ENCODE measurements around the gene DDX46.

DDX46 gene

DNA sequence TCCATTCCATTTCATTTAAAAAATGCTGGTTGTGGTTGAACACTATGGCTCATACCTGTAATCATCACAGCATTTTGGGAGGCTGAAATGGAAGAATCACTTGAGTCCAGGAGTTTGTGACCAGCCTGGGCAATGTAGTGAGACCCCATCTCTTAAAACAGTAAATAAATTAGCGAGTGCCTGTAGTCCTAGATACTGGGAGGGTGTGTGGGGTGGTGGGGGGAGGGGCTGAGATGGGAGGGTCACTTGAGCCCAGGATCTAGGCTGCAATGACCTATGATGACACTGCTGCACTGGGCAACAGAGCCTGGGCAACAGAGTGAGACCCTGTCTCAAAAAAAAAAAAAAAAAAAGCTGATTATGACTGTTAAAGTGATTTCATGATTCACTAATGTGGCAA lies 29.1 kb downstream of the DDX46 start:
- DNase-seq (ENCODE audit: low read depth), result no peak
- TF ChIP-seq, protein P1, sequence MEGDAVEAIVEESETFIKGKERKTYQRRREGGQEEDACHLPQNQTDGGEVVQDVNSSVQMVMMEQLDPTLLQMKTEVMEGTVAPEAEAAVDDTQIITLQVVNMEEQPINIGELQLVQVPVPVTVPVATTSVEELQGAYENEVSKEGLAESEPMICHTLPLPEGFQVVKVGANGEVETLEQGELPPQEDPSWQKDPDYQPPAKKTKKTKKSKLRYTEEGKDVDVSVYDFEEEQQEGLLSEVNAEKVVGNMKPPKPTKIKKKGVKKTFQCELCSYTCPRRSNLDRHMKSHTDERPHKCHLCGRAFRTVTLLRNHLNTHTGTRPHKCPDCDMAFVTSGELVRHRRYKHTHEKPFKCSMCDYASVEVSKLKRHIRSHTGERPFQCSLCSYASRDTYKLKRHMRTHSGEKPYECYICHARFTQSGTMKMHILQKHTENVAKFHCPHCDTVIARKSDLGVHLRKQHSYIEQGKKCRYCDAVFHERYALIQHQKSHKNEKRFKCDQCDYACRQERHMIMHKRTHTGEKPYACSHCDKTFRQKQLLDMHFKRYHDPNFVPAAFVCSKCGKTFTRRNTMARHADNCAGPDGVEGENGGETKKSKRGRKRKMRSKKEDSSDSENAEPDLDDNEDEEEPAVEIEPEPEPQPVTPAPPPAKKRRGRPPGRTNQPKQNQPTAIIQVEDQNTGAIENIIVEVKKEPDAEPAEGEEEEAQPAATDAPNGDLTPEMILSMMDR (IDR thresholded peaks at IDR 0.05; ENCODE audit: insufficient read depth, low read depth, low read length, missing control alignments), result no peak
- no peak overlapping the region for H3K4me3 ChIP-seq (ENCODE audit: low read depth, low read length)

DNA sequence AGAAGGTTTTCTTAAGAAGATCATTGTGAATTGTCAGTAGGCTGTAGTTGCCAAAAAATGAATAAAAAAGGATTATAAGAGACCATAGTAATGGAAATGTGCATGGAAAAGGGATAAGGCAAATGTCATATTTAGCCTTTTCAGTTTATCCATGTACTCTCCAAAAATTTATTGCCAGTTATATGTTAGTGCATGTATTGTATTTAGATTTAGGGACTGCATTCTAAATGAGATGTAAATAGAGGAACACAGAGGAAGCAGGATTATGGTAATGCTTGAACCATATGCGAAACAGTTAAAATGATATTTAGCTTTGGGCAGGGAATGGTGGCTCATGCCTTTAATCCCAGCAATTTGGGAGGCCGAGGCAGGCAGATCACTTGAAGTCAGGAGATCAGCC lies 33.0 kb downstream of the DDX46 start:
- H3K4me3 ChIP-seq (ENCODE audit: low read depth, low read length), result no peak overlapping the region
- no peak for DNase-seq (ENCODE audit: low read depth)
- TF ChIP-seq, protein P1 (IDR thresholded peaks at IDR 0.05; ENCODE audit: insufficient read depth, low read depth, low read length, missing control alignments), result no peak

DNA sequence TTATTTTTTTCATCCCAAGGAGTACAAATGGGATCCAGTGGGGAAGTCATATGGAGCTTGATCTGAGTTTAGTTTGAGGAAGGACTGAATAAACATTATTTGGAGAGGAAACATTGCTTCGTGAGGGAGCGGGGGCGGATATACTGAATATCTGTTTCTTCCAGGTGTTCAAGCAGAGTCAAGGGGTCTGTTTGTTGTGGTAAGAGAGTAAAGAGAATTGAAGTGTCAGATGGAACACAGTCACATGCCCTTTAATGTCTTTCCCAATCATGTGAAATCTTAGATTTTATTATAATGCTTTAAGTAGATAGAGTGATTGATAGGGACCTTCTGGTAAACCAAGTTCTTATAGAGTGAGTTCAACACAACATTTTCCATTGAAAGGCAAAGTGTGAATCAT lies 33.7 kb downstream of the DDX46 start:
- TF ChIP-seq, protein P1 (IDR thresholded peaks at IDR 0.05; ENCODE audit: insufficient read depth, low read depth, low read length, missing control alignments), result no peak
- H3K4me3 ChIP-seq (ENCODE audit: low read depth, low read length), result no peak overlapping the region
- DNase-seq (ENCODE audit: low read depth), result no peak

DNA sequence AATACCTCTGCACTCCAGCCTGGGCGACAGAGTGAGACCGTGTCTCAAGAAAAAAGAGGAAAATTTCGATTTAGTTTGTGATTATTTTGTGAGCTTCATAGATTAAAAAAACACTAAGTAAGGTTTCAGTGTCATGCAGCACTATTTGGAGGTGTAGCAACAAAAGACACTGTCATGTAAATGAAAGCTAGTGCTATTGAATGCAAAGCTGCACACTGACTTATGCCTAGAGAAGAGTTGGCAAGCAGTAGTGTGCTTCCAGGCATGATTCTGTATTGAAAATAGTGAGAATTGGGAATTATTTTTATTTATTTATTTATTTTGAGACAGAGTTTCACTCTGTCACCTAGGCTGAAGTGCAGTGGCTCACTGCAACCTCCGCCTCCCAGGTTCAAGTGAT lies 34.5 kb downstream of the DDX46 start:
- no peak overlapping the region for H3K4me3 ChIP-seq (ENCODE audit: low read depth, low read length)
- DNase-seq (ENCODE audit: low read depth), result no peak
- TF ChIP-seq, protein P1 (IDR thresholded peaks at IDR 0.05; ENCODE audit: insufficient read depth, low read depth, low read length, missing control alignments), result no peak

DNA sequence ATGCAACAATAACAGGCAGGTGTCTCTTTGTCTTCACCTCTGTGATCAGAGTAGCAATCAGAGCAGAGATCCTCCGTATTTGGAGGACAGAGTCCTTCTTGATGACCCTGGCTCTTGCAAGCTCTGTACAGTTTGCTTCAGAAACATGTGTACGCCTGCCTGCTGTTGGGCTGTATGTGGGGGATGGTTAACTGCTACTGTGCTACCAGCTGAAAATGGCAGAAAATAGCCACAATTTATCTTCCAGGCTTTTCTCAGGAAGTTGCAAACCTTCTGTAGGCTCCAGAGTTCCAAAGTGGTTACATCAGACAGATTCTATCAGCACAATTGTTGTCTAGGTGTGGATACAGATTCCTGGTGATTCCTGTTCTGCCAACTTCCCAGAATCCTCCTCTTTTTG lies 35.5 kb downstream of the DDX46 start:
- no peak for DNase-seq (ENCODE audit: low read depth)
- H3K4me3 ChIP-seq (ENCODE audit: low read depth, low read length), result no peak overlapping the region
- TF ChIP-seq, protein P1 (IDR thresholded peaks at IDR 0.05; ENCODE audit: insufficient read depth, low read depth, low read length, missing control alignments), result no peak

DNA sequence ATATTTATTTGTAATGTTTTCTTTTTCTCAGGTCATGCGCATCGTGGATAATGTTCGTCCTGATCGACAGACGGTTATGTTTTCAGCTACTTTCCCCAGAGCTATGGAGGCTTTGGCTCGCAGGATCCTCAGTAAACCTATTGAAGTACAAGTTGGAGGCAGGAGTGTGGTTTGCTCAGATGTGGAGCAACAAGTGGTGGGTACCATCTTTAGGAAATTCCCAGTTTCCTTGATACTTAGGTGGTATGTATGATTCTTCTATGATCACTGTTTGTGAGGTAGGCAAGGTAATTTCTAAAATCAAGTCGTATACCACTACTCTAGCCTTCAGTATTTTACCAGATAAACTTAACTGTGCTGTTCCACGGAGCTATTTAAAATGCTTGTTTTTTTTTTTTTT lies 36.2 kb downstream of the DDX46 start:
- no peak overlapping the region for H3K4me3 ChIP-seq (ENCODE audit: low read depth, low read length)
- no peak for DNase-seq (ENCODE audit: low read depth)
- TF ChIP-seq, protein P1 (IDR thresholded peaks at IDR 0.05; ENCODE audit: insufficient read depth, low read depth, low read length, missing control alignments), result no peak

DNA sequence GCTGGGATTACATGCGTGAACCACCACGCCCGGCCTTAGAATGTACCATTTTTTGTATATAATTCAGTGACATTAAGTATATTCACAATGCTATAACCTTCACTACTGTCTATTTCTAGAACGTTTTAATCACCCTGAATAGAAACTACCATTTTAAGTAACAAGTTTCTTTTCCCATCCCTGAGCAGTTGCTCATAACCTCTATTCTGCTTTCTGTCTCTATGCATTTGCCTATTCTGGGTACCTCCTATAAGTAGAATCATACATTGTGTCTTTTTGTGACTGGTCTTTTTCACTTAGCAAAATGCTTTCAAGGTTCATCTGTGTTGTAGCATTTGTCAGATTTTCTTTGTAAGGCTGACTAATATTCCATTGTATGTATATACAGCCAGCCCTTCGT lies 39.9 kb downstream of the DDX46 start:
- TF ChIP-seq, protein P1 (IDR thresholded peaks at IDR 0.05; ENCODE audit: insufficient read depth, low read depth, low read length, missing control alignments), result no peak
- H3K4me3 ChIP-seq (ENCODE audit: low read depth, low read length), result no peak overlapping the region
- peak; percentile 29 for DNase-seq (ENCODE audit: low read depth)
